ENCODE data around the gene SURF6.
"Not testable (repeated sequence)": the region's sequence is repeated elsewhere in the genome, so short reads cannot be mapped to it uniquely, and the experiment has no call there.

SURF6 gene

DNA sequence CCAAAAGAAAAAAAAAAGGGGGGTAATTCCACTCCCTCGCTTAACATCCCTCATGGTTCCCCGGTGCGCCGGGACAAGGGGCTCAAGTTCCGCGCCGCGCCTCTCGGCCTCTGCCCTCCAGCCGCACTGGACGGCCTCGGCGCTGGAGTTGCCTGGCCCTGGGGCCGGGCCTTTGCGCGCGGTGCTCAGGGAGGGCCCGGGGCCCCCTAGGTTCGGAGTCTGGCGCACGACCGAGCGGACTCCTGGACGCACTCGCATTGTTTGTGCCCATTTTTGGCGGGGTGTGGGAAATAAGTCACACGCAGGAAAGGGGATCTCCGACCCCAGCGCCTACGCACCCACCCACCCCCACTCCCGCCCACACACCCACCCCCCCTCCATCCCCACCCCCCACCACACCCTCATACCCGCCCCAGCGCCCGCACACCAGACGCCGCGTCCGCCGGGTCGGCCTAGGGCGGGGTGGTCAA lies 11.6 kb upstream of the SURF6 start:
- DNase-seq: peak; percentile 28

DNA sequence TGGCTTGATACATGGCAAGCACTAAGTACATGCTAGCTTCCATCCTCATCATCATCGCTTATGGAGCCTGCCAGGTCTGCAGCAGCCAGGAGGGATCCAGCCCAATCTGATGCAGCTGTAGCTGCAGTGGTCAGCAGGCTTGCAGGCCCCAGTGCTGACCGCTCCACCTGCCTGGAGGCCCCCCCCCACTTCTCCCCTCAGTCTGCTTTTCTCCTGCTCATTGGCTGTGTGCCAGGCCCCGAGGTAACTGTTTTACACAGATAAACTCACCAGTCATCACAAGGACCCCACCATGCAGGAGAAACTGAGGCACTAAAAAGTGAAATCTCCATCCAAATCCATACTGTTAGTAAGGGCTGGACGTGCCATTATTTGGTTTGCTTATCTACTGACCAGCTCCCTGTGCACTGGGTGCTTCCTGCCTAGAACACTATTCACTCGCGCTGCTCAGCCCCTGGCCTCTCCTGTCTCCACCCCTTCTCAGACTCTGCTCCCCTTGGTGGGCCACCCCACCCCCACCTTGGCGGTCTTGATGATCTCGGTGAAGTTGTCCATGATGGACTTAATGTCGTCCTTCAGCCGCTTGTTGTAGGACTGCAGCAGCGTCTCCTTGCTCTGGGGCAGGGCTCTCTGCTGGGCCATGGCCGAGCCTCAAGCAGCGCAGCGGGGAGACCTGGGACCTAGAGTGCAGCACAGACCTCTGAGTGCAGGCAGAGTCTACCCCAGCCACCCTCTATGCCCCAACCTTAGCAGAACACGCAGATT lies 10.2 kb upstream of the SURF6 start:
- DNase-seq: no peak

DNA sequence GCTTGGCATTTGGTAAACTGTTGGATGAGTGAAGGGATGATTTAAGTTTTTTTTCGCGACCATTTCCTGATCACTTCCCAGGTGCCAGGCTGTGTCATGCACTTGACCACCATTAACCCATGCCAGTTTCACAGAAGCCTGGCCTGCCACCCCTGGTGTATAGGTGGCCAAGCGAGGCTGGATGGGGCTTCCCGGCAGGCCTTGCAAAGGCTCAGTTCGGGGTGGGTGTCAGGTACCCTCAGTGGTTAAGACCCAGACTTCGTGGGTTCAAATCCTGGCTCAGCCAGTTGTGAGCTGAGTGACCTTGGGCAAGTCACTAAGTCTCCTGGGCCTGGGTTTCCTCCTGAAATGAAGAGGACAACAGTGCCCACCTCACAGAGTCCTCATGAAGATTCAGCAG lies 9.6 kb upstream of the SURF6 start:
- no peak for DNase-seq

DNA sequence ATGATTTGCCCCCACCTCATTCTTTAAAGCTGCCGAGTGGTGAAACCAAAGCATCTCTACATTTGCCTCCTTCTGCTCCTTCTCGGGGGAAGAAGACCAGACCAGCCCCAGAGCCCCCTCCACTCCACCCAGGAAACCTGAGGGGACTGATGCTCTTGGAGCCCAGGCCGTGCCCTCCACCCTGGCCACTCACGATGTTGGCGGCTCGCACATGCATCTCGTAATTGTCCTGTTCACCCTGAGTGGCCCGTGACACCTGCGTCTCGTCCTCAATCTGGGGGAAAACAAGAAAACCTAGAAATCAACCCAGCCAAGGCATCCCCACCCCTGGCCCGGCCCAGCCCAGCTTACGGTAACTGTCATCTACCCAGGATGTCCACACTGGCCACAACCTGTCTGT lies 9.0 kb upstream of the SURF6 start:
- no peak for DNase-seq

DNA sequence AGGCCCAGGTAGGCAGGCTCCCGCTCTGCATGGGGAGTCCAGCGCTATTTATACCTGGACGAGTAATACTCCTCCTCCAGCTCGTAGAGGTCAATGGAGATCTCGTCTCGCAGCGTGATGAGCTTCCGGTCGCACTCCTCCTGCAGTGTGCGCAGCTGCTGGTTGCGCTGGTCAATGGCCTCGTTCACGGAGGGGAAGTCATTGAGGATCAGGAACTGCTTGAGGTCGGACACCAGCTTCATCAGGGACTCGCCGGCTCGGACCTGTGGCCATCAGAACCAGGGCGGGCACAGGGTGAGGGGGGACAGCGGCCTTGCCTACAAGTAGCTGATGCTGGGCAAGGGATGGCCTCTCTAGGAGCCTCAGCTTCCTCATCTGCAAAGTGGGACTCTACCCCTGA lies 8.1 kb upstream of the SURF6 start:
- no peak for DNase-seq

DNA sequence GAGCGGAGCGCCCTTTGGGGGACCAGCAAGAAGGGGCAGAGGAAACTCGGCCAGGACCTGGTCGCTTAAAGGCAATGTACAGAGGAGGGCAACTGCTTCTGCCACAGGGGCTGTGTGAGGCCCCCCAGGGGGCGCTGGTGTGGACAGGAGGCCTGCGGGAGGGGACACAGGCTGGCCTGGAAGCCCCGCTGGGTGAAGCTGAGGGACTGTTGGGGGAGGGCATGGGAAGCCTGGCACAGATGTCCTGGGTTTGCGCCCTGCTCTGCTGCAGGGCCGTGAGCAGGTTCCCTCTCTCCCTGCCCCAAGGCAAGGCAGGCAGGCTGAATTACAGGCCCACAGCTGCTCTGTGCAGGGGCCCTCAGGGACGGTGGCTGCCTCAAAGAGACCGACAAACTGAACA lies 6.6 kb upstream of the SURF6 start:
- DNase-seq: no peak

DNA sequence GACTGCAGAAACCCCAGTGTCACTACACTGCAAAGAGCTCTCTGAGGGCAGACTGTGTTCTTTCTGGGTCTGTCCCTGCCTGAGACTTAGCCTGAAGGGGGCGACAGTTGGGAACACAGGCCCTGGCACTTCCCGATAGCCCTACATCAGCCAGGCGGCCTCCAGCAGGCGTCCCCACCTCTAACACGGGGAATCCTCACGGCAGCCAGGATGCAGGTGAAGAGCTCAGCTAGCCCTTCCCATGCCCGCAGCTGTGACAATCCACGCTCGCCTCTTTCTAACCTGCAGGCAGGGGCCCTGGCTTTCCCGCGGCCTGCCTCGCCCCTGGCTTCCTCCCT lies 6.0 kb upstream of the SURF6 start:
- no peak for DNase-seq

DNA sequence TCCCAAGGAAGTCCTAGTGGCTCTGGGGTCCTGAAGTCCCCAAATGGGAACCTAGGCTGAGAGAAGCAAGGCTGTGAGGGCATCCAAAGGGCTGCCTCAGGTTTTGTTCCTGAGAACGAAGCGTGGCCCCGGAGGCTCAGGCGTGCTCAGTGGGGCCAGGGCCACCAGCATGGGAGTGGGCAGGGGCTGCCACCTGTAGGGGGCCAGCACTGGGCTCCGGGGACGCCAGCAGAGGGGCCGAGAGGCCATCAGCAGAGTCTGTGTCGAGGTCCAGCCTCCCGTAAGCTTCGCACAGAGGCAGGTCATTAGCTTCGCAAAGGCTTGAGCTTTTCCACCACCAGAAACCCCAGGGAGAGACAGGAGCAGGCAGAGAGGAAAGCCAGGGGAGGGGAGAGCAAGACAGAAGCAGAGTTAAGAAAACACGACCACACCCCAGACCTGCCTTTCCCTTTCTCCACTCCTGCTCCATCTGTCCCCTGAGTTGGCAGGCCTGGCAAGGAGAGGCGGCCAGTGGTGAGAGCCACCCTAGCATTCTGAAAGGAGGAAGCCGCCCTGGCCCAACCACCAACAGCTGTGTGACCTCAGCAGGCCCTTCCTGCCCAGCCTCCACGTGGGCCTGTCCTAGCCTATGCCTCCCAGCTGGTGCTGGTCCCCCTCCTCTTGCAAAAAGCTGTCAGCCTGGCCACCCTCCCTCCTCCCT lies 5.5 kb upstream of the SURF6 start:
- DNase-seq: no peak

DNA sequence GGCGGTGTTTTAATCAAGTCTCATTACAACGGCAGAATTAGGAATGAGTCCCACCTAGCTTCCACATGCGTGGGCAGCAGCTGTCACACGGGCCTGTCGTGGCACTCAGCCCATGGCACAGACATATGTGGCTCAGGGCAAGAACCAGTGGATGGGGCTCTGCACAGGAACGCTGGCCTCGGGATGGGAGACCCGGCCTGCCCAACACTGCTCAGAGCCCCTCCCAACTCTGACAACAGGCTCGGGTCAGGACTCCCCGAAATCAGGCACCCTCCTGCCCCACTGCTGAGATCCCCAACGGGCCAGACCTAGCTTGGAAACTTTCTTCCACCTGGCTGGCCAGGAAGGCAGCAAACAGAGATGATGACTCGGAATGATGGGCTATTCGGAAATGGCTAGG lies 4.9 kb upstream of the SURF6 start:
- DNase-seq: no peak

DNA sequence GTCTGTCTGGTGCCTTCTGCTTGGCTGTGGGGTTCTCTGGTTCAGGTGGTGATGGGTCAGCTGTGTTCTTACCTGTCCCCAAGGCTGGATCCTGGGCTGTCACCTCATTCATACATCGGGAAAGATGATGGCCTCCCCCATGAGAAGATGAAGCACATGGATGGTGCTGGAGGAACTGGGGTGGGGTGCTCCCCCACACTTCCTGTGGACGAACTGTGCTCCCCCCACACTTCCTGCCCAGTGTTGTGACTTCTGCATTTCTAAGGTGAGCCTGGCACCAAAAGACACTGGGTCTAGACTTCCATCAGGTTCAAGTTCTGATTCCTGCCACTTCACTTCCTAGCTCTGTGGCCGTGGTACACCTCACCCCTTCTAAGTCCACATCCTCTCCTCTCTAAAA lies 4.3 kb upstream of the SURF6 start:
- DNase-seq: no peak

DNA sequence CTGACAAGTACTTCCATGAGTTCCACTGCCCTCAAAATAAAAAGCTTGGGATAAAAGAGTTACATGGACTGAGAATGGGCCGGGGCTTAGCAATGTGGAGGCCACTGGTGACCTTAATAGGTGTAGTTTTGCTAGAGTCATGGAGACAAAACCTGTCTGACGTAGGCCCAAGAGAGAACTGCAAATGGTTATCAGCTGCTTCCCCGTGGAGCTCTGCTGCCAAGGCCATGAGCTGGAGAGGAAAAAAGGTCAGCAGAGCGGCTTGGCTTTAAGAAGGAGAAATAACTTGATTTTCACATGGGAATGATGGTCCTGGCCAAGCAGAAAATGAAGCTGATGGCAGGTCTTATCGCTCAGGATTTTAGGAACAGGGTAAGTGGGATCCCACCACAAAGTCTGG lies 3.7 kb upstream of the SURF6 start:
- DNase-seq: no peak

DNA sequence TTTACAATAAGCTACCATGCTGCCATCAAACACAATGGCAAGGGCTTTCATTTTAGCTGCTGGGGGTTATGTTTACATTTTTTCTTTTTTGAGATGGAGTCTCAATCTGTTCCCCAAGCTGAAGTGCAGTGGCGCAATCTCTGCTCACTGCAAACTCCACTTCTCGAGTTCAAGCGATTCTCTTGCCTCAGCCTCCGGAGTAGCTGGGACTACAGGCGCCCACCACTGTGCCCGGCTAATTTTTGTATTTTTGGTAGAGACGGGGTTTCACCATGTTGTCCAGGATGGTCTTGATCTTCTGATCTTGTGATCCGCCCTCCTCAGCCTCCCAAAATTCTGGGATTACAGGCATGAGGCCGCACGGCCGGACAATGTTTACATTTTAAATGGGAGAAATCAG lies 1.1 kb downstream of the SURF6 start:
- not testable (repeated sequence) for DNase-seq

DNA sequence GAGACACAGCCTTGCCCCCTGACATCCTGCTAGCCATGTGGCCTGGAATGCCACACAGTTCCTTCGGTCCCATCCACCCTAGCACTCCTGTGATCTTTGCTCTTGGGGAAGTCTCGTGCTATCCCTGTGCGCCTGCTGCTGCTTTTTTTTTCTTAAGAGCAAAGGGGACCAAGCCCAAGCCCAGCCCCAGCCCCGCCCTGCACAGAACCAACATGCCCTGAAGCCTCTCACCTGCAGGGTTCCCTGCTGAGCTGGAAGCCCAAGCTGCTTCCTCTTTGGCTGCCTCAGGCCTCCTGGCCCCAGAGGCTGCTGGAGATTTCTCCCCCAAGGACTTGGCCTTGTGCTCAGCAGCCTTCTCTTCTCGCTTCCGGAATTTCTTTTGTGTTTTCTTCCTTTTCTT lies 1.8 kb downstream of the SURF6 start:
- DNase-seq: no peak

DNA sequence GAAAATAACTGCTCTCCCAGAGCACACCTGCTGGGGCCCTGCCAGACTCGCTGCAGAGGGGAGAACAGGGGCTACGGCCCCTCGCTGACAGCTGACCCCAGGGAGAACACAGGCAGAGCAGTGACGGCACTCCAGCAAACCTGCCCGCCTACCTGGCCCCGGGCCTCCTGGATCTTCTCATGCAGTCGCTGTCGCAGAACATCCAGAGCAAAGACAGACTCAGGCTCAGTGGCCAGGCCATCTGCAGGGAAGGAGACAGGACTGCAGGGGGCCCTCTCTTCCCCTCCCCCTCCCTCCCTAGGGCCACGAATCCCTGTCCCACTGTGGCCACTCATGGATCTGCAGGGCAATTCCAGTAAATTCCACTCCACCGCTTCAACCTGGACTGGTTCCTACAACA lies 2.4 kb downstream of the SURF6 start:
- DNase-seq: no peak

DNA sequence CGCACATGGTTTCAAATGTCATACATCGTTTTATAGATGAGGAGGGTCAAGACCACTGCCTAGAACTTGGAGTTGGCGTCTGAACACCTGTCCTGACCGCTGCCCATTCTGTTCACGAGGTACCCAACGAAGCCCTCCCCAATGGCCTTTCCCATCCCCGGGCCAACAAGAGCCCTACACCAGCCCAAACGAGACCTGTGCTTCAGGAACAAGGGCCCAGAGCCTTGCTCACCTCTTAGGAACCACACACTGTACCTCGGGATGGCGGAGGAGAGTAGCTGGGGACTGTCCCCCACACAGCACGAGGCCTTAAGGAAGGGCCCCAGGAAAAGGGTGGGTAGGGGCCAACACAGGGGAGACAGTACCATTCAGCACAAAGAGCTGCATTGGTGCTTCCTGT lies 3.0 kb downstream of the SURF6 start:
- no peak for DNase-seq

DNA sequence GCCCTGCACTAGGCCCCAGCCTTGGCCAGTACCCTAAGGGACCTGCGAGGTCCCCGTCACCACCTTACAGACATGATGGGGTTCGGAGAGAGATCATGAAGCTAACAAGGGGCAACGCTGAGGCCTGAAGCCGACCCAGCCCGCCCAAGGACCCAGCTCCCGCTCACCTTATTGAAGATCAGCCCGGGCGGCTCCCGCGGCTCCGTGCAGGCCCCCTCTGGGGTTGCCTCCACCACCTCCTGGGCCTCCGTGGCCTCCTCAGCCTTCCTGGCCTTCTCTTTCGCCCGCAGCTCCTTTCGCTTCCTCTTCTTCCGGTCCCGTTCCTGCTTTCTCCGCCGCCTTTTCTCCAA lies 3.6 kb downstream of the SURF6 start:
- no peak for DNase-seq

DNA sequence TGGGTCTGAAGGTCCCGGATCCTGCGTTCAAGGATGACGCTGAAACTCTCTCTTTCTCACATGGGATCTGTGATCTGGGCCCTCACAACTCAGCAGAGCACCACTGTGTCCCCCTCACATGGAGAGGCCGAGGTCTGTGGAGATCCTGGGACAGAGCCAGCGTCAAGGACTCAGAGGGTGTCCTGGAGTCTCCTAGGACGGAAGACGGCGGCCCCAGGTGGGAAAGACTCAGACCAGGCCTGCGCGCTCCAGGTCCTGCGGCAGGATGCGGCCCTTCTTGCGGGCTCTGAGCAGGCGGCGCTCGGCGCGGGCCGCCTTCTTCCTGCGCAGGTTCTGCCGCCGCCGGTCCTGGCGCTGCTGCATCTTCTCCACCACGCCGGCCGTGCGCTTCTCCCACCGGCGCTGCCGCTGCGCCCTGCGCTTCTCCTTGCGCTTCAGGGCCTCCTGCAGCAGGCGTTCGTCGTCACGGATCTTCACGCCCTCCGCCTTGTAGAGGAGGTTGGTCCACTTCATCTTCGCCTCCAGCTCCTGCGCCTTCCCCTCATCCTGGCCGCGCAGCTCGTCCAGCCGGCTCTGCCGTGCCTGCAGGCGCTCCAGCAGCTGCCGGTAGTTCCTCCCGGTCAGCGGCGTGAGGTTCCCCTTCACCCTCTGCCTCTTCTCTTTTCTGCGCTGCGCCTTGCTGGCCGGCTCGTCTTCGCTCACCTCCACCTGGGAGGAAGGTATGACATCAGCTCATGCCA lies 4.2 kb downstream of the SURF6 start:
- no peak for DNase-seq

DNA sequence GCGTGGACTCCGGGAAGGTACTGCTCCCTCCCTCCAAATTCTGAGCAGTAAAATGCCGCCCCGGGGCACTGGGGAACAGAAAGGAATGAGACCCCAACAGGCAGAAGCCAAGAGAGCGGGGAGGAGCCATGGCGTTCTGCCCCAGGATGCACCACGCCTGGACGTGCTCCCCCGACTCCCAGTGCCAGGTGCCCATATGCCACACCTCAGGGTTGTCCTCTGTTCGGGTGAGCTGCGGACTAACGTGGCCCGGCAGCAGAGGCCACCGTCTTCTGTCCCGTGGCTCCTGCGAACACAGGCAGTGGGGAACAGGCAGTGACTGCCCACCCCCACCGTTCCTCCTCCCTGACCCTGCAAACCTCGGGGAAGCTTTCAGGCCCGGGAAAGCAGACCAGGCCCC lies 4.8 kb downstream of the SURF6 start:
- DNase-seq: no peak

DNA sequence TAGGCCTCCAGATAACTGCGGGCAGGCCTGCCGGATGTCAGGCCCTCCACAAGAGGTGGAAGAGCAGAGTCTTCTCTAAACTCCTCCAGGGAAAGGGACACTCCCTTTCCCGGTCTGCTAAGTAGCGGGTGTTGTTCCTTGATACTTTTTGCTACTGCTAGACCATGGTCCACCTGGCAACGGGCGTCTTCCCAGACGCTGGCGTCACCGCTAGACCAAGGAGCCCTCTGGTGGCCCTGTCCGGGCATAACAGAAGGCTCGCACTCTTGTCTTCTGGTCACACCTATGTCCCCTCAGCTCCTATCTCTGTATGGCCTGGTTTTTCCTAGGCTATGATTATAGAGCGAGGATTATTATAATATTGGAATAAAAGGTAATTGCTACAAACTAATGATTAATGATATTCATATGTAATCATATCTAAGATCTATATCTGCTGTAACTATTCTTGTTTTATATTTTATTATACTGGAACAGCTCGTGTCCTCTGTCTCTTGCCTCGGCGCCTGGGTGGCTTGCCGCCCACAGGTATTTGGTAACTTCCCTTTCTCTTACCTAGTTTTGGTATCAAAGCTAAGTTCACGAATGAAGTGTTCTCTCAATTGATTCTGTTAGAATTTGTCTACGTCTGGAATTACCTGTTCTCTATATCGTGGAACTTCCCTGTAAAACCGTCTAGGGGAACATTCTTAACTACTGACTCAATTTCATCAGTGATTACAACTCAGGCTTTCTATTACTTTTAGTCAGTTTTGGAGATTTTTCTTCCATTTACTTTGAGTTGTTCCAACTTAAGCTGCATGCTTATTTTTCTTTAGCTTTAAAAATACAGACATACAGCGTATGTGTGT lies 6.5 kb downstream of the SURF6 start:
- peak; percentile 7 for DNase-seq

DNA sequence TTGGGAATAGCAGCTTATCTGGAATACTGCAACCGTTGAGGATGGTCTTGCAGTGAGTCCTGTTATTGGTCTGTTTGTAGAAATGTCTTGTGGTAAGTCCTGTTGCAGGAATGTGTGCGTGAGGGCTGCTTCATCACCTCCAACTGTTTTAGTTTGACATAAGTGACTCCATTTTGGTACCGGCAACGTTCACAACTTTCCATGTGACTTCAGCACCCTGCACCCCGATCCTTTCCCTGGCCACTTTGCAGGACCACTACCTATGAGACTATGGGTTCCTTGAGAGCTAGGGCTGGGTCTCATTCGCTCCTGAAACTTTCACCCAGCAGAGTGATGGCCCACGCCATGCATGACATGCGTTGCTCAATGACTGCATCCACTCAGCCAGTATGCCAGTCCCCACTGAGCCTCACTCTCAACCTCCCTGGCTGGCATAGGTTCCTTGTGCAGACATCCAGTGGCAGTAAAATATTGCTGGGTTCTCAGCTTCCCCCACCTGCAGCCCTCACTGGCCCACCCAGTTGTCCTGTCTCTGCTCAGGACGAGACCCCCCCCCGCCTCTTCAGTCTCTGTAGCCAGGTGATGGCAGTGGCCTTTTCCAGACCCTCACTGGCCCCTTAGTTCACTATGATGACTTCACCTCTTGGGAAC lies 8.0 kb downstream of the SURF6 start:
- no peak for DNase-seq

DNA sequence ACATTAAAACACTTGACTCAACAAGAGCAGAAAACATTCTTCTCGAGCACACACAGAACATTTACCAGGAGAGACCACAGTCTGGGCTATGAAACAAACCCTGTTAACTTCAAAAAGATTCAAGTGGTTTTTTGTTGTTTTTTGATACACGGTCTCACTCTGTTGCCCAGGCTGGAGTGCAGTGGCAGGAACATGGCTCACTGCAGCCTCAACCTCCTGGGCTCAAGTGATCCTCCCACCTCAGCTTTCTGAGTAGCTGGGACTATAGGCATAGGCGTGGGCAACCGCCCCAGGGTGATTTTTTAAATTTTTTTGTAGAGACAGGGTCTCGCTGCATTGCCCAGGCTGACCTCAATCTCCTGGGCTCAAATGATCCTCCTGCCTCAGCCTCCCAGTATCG lies 9.0 kb downstream of the SURF6 start:
- not testable (repeated sequence) for DNase-seq

DNA sequence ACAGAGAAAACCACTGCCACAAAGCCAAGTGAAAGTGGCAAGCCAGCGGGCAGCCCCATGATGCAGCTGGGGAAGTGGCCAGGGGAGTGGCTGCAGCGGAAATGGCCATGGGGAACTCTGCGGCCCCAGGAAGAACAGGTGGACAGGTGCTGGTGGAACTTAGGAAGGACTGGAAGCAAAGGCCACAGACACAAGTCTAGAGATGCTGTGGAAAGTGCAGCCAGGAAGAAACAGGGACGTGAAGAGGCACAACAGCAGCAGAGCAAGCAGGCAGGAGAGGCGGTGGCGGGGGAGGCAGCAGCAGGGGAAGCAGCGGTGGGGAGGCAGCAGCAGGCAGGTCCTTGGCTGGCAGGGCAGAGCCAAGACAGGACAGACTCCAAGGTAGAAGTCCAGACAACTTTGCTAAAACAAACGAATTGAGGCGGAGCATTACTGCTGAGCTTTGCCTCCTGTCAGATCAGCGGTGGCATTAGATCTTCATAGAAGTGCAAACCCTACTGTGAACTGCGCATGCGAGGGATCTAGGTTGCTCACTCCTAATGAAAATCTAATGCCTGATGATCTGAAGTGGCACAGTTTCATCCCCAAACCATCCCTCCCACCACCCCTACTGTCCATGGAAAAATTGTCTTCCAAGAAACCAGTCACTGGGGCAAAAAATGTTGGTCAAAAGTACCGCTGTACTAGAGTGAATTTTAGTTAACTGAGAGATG lies 11.8 kb downstream of the SURF6 start:
- no peak for DNase-seq

Data from COR-L47 (cell line).